Measurements from ENCODE around the gene PCDH7.

PCDH7 gene

GRCh38 chr4:30757357-30757756 lies 37.2 kb downstream of the PCDH7 start:
- Mint-ChIP-seq H3K36me3 (no peaks in the 10 kb centered on the region), H3K4me3 (no peak overlapping the region), H3K9me3 (no peaks in the 10 kb centered on the region), H3K4me1 (no peaks in the 10 kb centered on the region), H3K27me3 (no peaks in the 10 kb centered on the region), H3K27ac (no peak overlapping the region)
- ATAC-seq, result no peak

- Mint-ChIP-seq H3K36me3 (no peaks in the 10 kb centered on the region), H3K4me3 (no peak overlapping the region), H3K4me1 (no peaks in the 10 kb centered on the region), H3K27me3 (no peaks in the 10 kb centered on the region), H3K27ac (no peak overlapping the region), H3K9me3 (no peaks in the 10 kb centered on the region)
- ATAC-seq, result no peak
Measured at GRCh38 chr4:30760551-30760950, 40.4 kb downstream of the PCDH7 start.

GRCh38 chr4:30763321-30763727 lies 43.2 kb downstream of the PCDH7 start:
- no peak for ATAC-seq
- no peaks in the 10 kb centered on the region for H3K36me3 Mint-ChIP-seq
- H3K27ac Mint-ChIP-seq, result no peak overlapping the region
- no peak overlapping the region for H3K4me3 Mint-ChIP-seq
- no peaks in the 10 kb centered on the region for H3K27me3 Mint-ChIP-seq
- H3K9me3 Mint-ChIP-seq, result no peaks in the 10 kb centered on the region
- no peaks in the 10 kb centered on the region for H3K4me1 Mint-ChIP-seq

- Mint-ChIP-seq H3K9me3 (no peaks in the 10 kb centered on the region), H3K4me1 (no peaks in the 10 kb centered on the region), H3K36me3 (no peaks in the 10 kb centered on the region), H3K27me3 (no peaks in the 10 kb centered on the region), H3K4me3 (no peak overlapping the region), H3K27ac (no peak overlapping the region)
- ATAC-seq, result no peak
Measured at GRCh38 chr4:30765022-30765421, 44.9 kb downstream of the PCDH7 start.

- Mint-ChIP-seq H3K4me1 (no peaks in the 10 kb centered on the region), H3K9me3 (no peaks in the 10 kb centered on the region), H3K27ac (no peak overlapping the region), H3K4me3 (no peak overlapping the region), H3K27me3 (no peaks in the 10 kb centered on the region), H3K36me3 (no peaks in the 10 kb centered on the region)
- ATAC-seq, result no peak
Measured at GRCh38 chr4:30767147-30767845, 47.1 kb downstream of the PCDH7 start.

- H3K27ac Mint-ChIP-seq, result no peak overlapping the region
- H3K4me1 Mint-ChIP-seq, result no peaks in the 10 kb centered on the region
- H3K27me3 Mint-ChIP-seq, result no peaks in the 10 kb centered on the region
- H3K4me3 Mint-ChIP-seq, result no peak overlapping the region
- no peaks in the 10 kb centered on the region for H3K9me3 Mint-ChIP-seq
- H3K36me3 Mint-ChIP-seq, result no peaks in the 10 kb centered on the region
- no peak for ATAC-seq
Measured at GRCh38 chr4:30768277-30768676, 48.1 kb downstream of the PCDH7 start.

GRCh38 chr4:30769093-30769492 lies 48.9 kb downstream of the PCDH7 start:
- H3K27me3 Mint-ChIP-seq, result no peaks in the 10 kb centered on the region
- H3K4me3 Mint-ChIP-seq, result no peak overlapping the region
- ATAC-seq, result no peak
- no peaks in the 10 kb centered on the region for H3K4me1 Mint-ChIP-seq
- H3K9me3 Mint-ChIP-seq, result no peaks in the 10 kb centered on the region
- H3K36me3 Mint-ChIP-seq, result no peaks in the 10 kb centered on the region
- H3K27ac Mint-ChIP-seq, result no peak overlapping the region

- no peak for ATAC-seq
- H3K4me1 Mint-ChIP-seq, result no peaks in the 10 kb centered on the region
- H3K27me3 Mint-ChIP-seq, result no peaks in the 10 kb centered on the region
- H3K9me3 Mint-ChIP-seq, result no peaks in the 10 kb centered on the region
- H3K27ac Mint-ChIP-seq, result no peak overlapping the region
- H3K4me3 Mint-ChIP-seq, result no peak overlapping the region
- no peaks in the 10 kb centered on the region for H3K36me3 Mint-ChIP-seq
Measured at GRCh38 chr4:30770049-30770549, 49.9 kb downstream of the PCDH7 start.

- no peak overlapping the region for H3K27ac Mint-ChIP-seq
- no peaks in the 10 kb centered on the region for H3K36me3 Mint-ChIP-seq
- H3K4me3 Mint-ChIP-seq, result no peak overlapping the region
- no peaks in the 10 kb centered on the region for H3K27me3 Mint-ChIP-seq
- H3K9me3 Mint-ChIP-seq, result no peaks in the 10 kb centered on the region
- H3K4me1 Mint-ChIP-seq, result no peaks in the 10 kb centered on the region
- no peak for ATAC-seq
Measured at GRCh38 chr4:30770812-30771211, 50.6 kb downstream of the PCDH7 start.

- H3K4me3 Mint-ChIP-seq, result no peak overlapping the region
- H3K36me3 Mint-ChIP-seq, result no peaks in the 10 kb centered on the region
- H3K27me3 Mint-ChIP-seq, result no peaks in the 10 kb centered on the region
- no peak overlapping the region for H3K27ac Mint-ChIP-seq
- H3K9me3 Mint-ChIP-seq, result no peaks in the 10 kb centered on the region
- ATAC-seq, result no peak
- no peaks in the 10 kb centered on the region for H3K4me1 Mint-ChIP-seq
Measured at GRCh38 chr4:30776451-30776850, 56.3 kb downstream of the PCDH7 start.

GRCh38 chr4:30776921-30777415 lies 56.8 kb downstream of the PCDH7 start:
- Mint-ChIP-seq H3K27me3 (no peaks in the 10 kb centered on the region), H3K36me3 (no peaks in the 10 kb centered on the region), H3K4me1 (no peaks in the 10 kb centered on the region), H3K9me3 (no peaks in the 10 kb centered on the region), H3K4me3 (no peak overlapping the region), H3K27ac (no peak overlapping the region)
- ATAC-seq, result no peak
